ENCODE measurements around the gene FAM167B.

The FAM167B gene

DNA sequence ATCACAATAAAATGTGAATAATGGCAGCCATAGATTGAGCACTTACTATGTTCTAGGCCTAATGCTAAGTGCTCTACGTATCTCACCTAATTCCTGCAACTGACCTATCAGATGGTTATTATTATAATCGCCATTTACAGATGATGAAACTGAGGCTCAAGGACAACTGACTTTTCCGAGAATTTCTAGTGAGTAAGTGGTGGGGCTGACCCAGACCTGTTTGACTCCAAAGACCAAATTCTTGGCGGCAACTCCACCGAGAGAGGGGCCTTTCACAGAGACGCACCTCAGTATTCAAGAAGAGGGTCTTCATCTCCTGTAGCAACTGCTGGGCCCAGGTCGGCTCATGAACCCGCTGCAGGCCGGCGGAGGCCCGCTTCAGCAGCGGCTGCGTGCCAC is 25.4 kb upstream of the FAM167B start:
- TF ChIP-seq, protein P1, sequence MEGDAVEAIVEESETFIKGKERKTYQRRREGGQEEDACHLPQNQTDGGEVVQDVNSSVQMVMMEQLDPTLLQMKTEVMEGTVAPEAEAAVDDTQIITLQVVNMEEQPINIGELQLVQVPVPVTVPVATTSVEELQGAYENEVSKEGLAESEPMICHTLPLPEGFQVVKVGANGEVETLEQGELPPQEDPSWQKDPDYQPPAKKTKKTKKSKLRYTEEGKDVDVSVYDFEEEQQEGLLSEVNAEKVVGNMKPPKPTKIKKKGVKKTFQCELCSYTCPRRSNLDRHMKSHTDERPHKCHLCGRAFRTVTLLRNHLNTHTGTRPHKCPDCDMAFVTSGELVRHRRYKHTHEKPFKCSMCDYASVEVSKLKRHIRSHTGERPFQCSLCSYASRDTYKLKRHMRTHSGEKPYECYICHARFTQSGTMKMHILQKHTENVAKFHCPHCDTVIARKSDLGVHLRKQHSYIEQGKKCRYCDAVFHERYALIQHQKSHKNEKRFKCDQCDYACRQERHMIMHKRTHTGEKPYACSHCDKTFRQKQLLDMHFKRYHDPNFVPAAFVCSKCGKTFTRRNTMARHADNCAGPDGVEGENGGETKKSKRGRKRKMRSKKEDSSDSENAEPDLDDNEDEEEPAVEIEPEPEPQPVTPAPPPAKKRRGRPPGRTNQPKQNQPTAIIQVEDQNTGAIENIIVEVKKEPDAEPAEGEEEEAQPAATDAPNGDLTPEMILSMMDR (IDR thresholded peaks at IDR 0.05; ENCODE audit: low read depth, low read length) = no peak
- DNase-seq = no peak
- Histone ChIP-seq H3K9me3 (no peaks in the 10 kb centered on the region), H3K4me1 (no peaks in the 10 kb centered on the region), H3K36me3 (peaks cover 10% of the 10 kb centered on the region), H3K4me3 (ENCODE audit: low read depth, low read length) (peak overlapping the region; percentile 88), H3K27me3 (no peaks in the 10 kb centered on the region)

DNA sequence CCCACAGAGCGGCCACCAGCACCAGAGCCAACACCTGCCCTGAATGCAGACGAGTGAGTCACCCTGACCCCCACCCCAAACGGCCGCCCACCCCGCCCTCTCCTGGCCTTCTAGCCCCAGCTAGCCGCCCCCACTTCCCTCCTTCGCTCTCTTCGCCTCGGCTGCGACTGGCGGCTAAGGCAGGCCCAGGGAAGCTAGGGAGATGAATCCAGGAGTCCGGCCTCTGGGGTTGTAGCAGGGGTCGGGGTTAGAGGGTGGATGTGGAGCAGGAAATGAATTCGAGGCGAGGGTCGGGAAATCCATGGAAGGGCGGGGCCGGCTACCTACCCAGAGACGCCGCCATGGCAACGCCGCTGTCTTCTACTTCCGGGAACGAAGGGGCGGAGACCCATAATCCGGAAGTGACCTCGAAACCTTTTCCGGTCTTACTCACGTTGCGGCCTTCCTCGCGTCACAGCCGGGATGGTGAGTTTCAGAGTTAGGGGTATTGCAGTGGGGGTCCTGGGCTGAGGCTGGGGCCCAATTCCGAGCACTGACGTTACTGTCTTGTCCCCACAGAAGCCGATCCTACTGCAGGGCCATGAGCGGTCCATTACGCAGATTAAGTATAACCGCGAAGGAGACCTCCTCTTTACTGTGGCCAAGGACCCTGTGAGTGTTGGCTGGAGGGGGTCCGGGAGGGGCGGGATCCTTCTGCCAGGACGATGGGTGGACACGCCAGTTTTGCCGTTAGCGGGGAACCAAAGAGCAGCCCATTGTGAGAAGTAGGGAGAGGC is 24.9 kb upstream of the FAM167B start, which contains the start of the genes EIF3I and TMEM234:
Gene EIF3I (plus strand): TSS at position 428 of the 776 bp plus-strand sequence. CDS start 35 bp downstream, at position 463.
Gene TMEM234 (minus strand): TSS at position 374 of the 776 bp plus-strand sequence. CDS start 31 bp downstream, at position 343.
- H3K36me3 ChIP-seq = peaks cover 10% of the 10 kb centered on the region
- H3K4me3 ChIP-seq (ENCODE audit: low read depth, low read length) = peak within 1 kb of the TSS; percentile 88
- TF ChIP-seq, protein P1 (IDR thresholded peaks at IDR 0.05; ENCODE audit: low read depth, low read length) = no peak
- peak; percentile 84 for DNase-seq
- no peaks in the 10 kb centered on the region for H3K4me1 ChIP-seq
- no peaks in the 10 kb centered on the region for H3K9me3 ChIP-seq
- H3K27me3 ChIP-seq = no peaks in the 10 kb centered on the region

DNA sequence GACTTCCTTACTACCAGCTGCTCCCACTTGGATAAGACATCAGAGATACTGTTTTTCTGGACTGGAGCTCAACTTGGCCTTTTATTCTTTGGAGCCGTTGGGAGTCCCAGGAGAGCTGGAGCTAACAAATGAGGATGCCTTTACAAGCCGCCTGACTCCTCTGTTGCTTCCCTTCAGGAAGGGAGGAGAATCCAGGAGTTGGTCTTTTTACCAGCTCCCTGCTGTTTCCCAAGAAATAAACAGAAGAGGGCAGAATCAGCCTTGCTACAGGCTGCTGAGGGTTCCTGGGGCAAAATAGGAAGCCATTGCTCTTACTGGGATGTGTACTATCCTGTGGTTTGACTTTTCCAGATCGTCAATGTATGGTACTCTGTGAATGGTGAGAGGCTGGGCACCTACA is 23.3 kb upstream of the FAM167B start:
- no peak overlapping the region for H3K4me3 ChIP-seq (ENCODE audit: low read depth, low read length)

DNA sequence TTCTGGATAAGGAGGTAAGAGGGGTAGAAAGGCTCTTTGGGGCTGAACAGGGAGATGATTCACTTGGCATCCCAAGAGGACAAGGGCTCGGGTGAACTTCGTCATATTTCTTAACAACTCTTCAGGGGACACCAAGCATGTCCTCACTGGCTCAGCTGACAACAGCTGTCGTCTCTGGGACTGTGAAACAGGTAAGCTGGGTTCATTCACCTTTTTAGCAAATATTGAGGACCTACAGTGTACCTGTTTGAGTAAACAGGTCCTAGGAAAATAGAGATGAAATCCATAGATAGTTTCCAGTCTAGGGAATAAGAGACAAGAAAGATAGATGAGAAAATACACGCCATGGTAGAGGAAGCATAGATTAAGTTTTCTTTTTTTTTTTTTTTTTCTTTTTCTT is 22.7 kb upstream of the FAM167B start:
- Histone ChIP-seq H3K36me3 (peaks cover 10% of the 10 kb centered on the region), H3K27me3 (no peaks in the 10 kb centered on the region), H3K9me3 (no peaks in the 10 kb centered on the region), H3K4me3 (ENCODE audit: low read depth, low read length) (no peak overlapping the region), H3K4me1 (no peaks in the 10 kb centered on the region)
- TF ChIP-seq, protein P1 (IDR thresholded peaks at IDR 0.05; ENCODE audit: low read depth, low read length) = no peak
- no peak for DNase-seq

More for the DNA sequence above, 23.3 kb upstream of the FAM167B start:
- DNase-seq = no peak
- Histone ChIP-seq H3K27me3 (no peaks in the 10 kb centered on the region), H3K9me3 (no peaks in the 10 kb centered on the region), H3K36me3 (peaks cover 10% of the 10 kb centered on the region), H3K4me1 (no peaks in the 10 kb centered on the region)
- TF ChIP-seq, protein P1 (IDR thresholded peaks at IDR 0.05; ENCODE audit: low read depth, low read length) = no peak

DNA sequence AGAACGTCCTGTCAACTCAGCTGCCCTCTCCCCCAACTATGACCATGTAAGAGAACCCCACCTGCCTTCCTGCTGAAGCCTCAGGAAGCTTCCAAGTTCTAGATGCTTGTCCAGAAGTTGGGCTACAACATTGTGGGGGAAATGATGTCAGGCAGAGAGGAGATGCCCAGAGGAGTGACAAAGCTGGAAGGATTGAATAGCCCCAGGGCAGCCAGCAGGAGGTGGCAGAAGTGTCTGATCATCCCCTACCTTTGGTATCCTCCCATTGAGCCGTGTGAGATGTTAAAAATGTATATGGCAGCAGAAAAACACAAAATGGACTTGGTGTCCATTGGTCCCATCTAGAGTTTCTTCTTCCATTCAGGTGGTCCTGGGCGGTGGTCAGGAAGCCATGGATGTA is 18.3 kb upstream of the FAM167B start:
- Histone ChIP-seq H3K9me3 (no peaks in the 10 kb centered on the region), H3K4me3 (ENCODE audit: low read depth, low read length) (no peak overlapping the region), H3K27me3 (no peaks in the 10 kb centered on the region), H3K36me3 (peaks cover 10% of the 10 kb centered on the region), H3K4me1 (no peaks in the 10 kb centered on the region)
- DNase-seq = no peak
- TF ChIP-seq, protein P1 (IDR thresholded peaks at IDR 0.05; ENCODE audit: low read depth, low read length) = no peak

DNA sequence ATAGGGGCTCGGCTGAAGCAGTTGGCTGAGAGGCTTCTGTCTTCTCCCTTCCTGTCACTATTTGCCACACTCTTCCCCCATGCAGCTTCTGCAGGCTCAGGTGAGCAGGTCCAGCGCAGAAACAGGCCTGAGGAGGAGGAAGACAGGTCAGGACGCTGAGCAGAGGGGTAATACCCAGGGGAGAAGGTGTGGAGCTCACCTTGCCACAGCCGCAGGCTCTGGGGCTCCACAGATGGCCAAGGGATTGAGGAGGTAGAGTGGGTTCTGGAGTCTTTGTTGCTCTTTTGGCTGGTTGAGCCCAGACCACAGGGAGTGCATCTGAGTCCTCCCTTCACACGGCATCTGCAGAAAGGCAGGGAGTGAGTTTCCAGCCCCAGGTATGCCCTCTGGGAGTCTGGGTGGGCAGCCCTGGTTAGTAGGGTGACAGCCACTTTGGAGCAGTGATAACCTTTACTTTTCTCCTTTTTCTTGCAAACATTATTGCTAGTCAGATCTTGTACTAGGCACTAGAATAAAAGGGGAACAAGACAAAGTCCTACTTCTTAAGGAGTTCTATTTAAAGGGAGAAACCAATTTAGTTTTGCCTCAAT is 15.1 kb upstream of the FAM167B start:
- Histone ChIP-seq H3K9me3 (no peaks in the 10 kb centered on the region), H3K4me1 (no peaks in the 10 kb centered on the region), H3K4me3 (ENCODE audit: low read depth, low read length) (no peak overlapping the region), H3K36me3 (no peaks in the 10 kb centered on the region; the same call in none of the 2 replicates), H3K27me3 (no peaks in the 10 kb centered on the region)
- TF ChIP-seq, protein P1 (IDR thresholded peaks at IDR 0.05; ENCODE audit: low read depth, low read length) = no peak
- no peak for DNase-seq
